NK-92 treated with Interleukin-12 subunit alpha and Interleukin-12 subunit beta, amount 100 ng/mL, for 24 hours (cell line): ENCODE results near the gene KCNQ2.

Experiments
- DNase-seq: peaks from one replicate; lab custom pipeline; 2025; lab: John Stamatoyannopoulos, UW

Gene KCNQ2

DNA sequence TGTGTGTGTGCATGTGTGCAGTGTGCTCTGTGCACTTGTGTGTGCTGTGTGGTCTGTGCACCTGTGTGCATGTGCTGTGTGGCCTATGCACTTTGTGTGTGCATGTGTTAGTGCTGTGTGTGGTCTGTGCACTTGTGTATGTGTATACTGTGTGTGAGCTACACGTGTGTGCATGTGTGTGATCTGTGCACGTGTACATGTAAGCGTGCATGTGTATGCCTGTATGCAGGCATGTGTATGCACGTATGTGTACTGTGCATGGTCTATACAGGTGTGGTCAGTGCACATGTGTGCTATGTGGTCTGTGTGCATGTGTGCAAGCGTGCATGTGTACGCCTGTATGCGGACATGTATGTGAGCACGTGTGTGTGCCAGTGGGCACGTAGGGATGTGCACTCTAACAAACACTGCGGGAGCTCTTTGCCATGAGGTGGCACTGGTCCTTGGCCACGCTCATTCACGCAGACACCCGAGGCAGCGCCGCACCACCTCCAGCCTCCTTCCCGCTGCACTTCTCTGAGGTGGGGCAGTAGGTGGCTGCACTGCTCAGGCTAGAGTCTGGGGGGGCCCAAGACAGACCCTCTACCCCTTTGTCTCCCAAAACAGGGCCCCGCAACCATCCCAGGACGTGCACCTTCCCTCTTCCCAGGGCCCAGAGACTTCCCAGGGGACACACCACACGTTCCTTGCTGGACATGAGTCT lies 68.9 kb downstream of the KCNQ2 start:
- DNase-seq: no peak

DNA sequence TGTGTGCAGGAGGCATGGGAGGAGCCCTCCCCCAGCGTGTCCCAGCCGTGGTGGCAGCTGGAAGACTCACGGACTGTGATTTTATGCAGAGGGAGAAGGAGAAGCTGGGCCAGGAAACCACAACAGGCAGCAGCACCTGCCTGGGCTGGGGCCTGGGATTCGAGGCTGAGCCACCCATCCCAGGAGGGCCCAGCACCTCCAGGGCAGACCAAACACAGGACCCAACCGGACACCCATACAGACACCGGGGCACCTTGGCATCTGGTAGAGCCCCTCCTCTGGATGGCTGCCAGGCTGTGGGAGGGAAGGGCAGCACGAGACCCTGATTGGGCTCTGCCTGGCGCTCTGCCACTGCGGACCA lies 69.6 kb downstream of the KCNQ2 start:
- DNase-seq: no peak

DNA sequence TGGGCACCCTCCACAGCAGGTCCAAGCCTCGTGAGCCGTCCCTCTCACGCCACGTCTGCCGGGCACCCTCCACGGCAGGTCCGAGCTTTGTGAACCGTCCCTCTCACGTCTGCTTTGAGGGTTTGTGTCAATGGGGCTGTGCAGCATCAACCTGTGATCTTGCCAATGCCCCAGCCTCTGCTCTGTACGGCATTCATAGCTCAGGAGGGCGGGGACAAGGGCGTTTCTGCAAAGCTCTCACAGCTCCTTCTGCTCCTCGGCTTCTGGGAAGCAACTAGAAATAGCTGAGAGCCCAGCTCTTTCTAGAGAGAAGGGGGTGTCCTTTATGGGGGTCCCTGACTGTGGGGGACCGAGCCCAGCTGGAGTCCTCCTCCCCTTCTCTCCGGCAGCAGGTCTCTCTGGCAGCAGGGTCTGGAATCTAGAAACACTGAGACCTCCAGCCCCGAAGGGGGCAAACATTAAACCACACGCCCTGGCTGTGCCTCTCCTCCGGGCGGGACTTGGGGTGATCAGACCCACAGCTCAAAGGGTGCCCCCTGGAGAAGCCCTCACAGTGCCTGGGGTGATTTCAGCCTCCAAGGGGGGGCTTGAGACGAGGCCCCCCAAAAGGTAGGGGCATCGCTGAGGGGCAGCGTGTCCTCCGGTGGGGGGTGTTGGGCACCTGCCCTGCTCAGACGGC lies 70.1 kb downstream of the KCNQ2 start:
- DNase-seq: no peak

DNA sequence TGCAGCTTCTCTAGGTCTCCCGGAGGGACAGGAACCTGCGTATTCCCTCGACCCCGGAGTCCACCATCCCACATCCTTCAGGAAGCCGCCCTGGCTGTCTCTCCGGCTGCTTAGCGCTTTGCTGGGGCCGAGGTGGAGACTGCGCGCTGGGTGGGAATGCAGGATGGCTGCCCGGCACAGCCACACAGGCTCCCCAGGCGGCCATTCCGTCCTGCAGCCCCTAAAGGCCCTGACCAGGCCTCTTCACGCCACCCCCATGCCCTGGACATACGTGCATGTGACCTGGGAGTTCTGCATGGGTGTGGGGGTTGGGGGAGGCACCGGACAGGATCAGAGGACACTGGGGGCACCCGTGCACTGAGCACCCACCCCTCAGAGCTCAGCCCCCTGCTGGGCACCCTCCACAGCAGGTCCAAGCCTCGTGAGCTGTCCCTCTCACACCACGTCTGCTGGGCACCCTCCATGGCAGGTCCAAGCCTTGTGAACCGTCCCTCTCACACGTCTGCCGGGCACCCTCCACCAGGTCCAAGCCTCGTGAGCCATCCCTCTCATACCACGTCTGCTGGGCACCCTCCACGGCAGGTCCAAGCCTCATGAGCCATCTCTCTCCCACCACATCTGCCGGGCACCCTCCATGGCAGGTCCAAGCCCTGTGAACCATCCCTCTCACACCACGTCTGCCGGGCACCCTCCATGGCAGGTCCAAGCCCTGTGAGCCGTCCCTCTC lies 70.9 kb downstream of the KCNQ2 start:
- DNase-seq: no peak

DNA sequence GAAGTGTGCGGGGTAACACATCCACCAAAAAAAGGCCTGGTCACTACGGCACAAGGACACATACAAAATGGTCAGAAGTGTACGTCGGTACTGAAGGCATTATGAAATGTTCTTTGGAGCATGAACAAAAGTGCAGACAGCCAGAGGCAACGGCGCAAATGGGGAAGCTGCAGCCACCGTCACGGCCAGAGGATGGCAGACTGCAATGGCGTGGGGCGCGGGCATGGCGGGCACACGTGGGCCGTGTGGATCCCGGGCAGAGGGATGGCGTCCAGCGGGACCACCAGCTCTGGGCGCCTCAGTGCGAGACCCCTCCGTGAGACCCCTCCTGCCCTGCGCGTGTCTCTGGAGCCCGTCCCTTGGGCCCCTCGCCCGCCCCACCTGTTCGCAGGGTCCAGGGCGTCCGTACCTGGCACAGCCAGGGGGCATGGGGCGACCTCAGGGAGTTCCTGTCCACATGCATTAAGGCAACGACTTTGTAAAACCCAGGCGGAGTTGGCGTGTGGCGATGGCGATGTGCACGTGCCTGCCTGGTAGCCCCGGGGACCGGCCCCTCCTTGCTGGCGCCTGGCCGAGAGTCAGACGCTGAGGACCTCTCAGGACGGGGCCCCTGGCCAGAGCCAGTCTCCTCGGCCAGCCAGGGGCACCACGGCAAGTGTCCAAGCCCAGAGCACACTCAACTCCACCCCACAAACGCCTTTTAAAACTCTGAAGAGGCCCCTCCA lies 71.8 kb downstream of the KCNQ2 start:
- no peak for DNase-seq

DNA sequence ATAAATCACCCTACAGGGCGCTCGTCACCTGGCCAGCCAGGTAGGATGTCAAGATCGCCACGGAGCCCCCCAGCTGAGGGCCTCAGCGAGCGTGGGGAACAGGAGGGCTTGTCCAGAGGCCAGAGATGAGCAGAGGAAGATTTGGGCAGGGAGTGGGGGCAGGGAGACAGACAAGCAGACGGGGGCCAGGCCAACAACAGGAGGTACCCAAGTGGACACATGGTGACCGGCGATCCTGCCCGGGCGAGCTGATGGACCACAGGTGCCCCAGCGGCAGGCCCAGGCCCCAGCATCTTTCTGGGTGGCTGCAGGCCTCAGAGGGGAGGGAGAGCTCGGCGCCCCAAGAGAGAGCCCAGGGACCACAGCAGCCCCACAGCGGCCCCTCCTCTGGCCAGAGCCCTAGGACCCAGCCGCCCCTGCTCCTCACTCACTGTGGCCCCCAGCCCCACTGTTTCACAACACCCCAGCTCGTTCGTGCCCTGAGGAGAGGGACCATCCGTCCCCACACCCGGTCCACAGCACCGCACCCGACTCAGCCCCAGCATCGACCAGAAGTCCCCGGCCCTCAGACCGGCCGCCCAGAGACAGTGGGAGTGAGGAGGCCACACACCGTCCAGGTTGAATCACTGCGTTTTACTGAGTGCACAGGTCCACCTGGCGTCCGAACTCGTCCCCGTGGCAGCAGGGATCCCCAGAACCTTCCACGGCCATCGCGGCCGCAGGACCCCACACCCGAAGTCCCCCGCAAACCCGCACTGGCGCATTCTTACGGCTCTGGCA lies 72.7 kb downstream of the KCNQ2 start:
- no peak for DNase-seq

GRCh38 chr20:63398744-63399514 lies 73.5 kb downstream of the KCNQ2 start:
- DNase-seq: no peak

- DNase-seq: no peak
Observed at GRCh38 chr20:63397946-63398450, 74.5 kb downstream of the KCNQ2 start.

DNA sequence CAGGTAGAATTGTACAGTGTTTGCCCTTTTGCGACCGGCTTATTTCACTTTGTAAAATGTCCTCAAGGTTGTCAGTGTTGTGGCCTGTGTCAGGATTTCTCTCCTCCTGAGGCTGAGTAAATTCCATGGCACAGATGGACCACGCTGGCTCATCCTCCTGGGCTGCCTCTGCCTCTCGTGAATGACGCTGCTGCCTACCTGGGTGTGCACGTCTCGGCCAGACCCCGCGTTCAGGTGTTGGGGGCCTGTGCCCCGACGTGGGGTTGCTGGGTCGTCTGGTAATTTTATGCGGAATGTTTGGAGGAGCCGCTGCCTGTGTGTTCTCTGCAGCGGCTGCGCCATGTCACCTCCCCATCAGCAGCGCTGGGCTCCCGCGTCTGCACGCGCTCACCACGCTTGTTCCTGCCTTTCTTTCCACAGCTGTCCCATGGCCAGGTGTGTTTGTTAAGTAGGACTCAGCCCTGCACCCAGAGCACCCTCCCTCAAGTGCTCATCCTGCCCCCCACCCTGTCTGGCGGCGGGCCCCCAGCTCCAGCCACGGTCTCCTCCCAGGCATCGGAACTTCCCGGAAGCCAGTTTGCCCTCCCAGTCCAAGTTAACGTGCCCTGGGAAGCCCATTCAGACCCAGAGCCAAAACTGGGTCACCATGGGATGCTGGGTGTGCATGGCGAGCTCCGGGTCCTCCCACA lies 75.2 kb downstream of the KCNQ2 start:
- DNase-seq: no peak

GRCh38 chr20:63396300-63396699 lies 76.2 kb downstream of the KCNQ2 start:
- no peak for DNase-seq

DNA sequence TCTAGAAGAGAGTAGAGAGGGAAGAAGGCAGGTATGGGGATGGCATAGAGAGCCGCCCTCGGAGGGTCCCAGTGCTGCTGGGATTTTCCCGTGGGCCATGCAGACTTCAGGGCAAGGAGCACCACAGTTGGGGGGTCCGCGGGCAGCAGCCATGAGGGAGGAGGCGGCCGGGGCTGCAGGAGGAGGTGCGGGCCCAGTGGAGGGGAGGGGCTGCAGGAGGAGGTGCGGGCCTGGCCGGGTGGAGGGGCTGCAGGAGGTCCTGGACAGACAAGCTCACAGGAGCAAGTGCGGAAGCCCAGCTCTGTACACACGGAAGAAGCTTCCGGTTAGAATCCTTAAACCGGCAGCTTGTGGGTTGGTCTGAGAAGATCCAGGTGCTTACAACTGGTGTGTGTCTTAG lies 76.7 kb downstream of the KCNQ2 start:
- DNase-seq: no peak

DNA sequence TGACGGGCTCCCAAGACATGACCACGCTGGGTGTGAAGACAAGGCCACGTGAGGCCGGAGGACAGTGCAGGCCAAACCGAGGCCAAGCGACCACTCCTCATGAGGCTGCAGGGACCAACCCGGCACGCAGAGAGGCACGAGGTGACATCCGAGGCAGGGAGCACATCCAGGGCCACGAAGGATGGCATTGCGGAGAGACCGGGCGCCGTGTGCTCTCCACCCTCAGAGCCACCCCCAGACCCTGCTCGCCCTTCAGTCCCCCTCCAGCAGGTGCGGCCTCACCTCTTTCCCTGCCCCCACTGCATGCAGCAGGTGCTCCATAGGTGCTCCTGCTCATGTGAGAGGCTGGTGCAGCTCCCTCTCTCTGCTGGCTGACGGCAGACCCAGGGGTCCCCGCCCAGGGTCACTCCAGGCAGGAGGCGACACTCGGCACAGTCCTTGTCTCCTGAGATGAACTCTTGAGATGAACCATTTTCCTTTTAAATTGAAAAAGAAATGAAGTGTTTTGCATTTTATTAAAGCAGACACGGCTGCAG lies 77.5 kb downstream of the KCNQ2 start:
- no peak for DNase-seq

DNA sequence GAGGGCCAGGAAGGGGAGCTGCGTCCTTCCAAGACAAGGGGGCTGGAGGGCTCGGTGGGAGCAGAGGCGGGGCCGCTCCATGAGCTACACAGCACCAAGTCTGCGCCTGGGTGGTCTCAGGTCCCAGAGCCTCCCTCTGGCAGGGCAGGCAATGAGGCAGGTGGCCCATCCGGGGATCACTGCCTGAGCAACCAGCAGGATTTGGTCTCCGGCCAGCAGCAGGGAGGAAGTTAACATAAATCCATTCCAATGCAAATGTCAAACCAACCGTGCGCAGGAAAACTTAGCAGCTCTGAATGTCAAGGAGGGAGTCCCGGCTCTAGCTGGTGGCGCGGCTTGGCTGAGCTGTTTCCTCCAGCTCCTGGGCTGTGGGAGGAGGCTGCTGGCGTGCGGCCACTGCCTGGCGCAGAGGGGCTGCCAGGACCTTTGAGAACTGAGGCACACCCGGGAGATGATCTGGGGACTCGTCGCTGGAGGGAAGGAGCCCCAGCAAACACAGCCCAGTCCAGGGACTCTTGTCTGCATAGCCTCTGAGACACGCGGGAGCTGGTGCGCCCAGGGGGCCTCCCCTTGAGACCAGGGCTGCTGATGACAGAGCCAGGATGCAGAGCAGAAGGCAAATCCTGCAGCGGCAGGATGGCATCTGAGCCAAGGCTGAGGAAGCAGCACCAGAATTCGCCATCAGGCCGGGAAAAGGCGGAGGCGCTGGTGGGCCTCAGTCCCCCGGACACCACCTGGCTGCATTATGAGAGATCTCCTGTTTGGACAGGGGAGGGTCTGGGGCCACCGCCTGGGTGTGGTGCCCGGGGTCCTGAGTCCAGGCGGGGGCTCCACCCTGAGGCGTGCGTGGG lies 78.2 kb downstream of the KCNQ2 start:
- DNase-seq: no peak

DNA sequence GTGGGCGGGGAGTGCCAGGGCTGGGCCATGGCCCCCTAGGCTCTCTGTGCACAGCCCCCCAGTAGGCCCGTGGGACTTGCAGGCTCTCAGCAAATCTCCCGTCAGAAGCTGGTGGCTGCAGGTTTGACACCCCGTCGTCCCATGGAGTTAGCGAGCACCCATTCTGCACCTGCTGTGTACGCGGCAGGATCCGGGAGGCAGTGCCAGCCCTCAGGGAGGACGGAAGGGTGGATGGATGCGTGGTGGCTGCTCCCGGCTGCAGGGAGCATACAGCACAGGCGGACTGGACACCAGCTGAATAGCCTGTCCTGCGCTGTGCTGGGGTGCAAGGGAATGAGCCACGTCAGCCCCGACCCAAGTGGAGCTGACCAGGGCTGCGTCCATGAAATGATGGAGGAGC lies 78.9 kb downstream of the KCNQ2 start:
- no peak for DNase-seq

DNA sequence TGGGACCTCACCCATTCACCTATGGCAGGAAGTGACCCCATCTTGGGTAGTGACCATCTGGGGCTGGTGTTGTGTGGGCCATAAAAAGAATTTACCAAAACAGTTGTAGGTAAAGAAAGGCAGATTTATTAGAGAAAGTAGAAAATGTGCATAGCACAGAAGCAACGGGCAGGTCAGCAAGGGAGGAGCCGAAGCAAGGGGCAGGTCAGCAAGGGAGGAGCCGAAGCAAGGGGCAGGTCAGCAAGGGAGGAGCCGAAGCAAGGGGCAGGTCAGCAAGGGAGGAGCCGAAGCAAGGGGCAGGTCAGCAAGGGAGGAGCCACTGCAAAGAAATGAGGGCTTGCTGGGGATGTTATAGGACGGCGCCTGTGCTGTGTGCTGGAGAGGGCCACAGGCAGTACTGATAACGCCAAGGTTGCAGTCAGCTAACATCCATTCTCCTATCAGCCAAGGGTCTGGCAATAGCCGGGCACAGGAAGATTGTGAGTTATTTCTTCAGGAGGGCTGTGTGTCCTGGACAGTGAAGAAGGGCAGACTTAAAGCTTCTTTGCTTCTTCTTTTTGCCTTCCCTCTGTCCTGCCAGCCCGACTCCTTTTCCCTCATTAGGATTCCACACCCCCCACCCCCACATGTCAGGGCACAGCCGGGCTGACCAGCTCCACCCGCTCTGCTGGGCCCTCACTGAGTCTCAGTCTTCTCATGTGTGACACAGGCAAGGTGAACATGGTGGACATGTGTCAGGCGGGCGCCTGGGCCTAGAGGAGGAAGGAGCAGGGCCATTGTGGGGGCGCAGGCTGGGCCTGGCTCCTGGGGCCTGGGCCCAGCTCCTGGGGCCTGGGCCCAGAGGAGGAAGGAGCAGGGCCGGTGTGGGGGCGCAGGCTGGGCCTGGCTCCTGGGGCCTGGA lies 79.7 kb downstream of the KCNQ2 start:
- no peak for DNase-seq

DNA sequence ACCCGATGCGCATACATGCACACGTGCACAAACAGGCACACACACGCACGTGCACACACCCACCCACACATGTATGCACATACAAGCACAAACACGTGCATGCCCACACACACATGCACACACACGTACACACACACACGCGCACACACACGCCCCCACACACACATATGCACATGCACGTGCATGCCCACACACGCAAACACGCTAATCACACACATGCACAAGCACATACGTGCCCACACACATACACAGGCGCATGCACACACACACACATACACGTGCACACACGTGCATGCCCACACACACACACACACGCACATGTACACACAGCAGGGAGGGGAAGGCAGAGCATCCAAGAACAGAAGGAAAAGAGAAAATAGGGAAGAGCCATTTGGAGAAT lies 84.5 kb downstream of the KCNQ2 start:
- DNase-seq: no peak

DNA sequence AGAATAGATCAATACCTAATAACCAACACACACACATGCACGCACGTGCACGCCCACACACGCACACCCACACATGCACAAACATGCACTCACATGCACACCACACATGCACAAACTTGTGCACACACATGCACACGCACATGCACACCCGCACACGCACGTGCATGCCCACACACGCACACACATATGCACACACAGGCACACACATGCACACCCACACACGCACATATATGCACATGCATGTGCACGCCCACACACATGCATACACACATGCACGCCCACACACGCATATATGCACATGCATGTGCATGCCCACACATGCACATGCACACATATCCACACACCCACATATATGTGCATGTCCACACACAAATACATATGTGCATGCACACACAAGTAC lies 85.1 kb downstream of the KCNQ2 start:
- no peak for DNase-seq

GRCh38 chr20:63386491-63386890 lies 86.0 kb downstream of the KCNQ2 start:
- DNase-seq: no peak
